Progenitor cell of endocrine pancreas (in vitro differentiated cells): Measurements from ENCODE around the gene CCDC157. TPM values are rescaled to one million over a fixed set of nuclear protein-coding genes. Genes with fewer than 3 reads are reported as not detected.

Source experiments
- DNase-seq: peaks from one replicate; pipeline ENCODE4 v3.0.0; 2021; ENCODE audit warnings: low spot score; ENCODE audit not compliant: unreplicated experiment
- H3K27ac Mint-ChIP-seq: 2 replicates; pipeline ENCODE4 v1.8.0; 2021; ENCODE audit warnings: mild to moderate bottlenecking, moderate library complexity, mixed read lengths
- H3K27me3 Mint-ChIP-seq: 2 replicates; pipeline ENCODE4 v1.8.0; 2021; ENCODE audit warnings: mixed read lengths
- H3K36me3 Mint-ChIP-seq: 2 replicates; pipeline ENCODE4 v1.8.0; 2022; ENCODE audit warnings: mixed read lengths; ENCODE audit not compliant: insufficient read depth
- H3K4me1 Mint-ChIP-seq: 2 replicates; pipeline ENCODE4 v1.8.0; 2021; ENCODE audit warnings: low read depth, mixed read lengths
- H3K4me3 Mint-ChIP-seq: 2 replicates; pipeline ENCODE4 v1.8.0; 2021; ENCODE audit warnings: low read depth, mild to moderate bottlenecking, moderate library complexity, mixed read lengths
- H3K9me3 Mint-ChIP-seq: 2 replicates; pipeline ENCODE4 v1.8.0; 2021; ENCODE audit warnings: low read depth, mixed read lengths
- total RNA-seq: library from RNA; stranded (reverse); gene quantifications from 2 replicates; pipeline ENCODE4 v1.2.1, GENCODE V29; 2021
- TF ChIP-seq, protein P1 (sequence below): fragments of 200-600 bp; sonication (generic); IDR thresholded peaks from one replicate; pipeline ENCODE4 v1.5.0; 2021; ENCODE audit warnings: antibody characterized with exemption, mild to moderate bottlenecking; ENCODE audit not compliant: unreplicated experiment

CCDC157 gene
- total RNA-seq, 1 donor from 2014 or later, result 13.5 TPM

GRCh38 chr22:30326706-30327362, 30.0 kb upstream of the CCDC157 start, which contains the start of gene TBC1D10A:
Gene TBC1D10A (minus strand): TSS chr22:30326941. CDS start chr22:30326881, 60 bp downstream.
- Mint-ChIP-seq H3K27me3 (no peaks in the 10 kb centered on the region), H3K36me3 (peaks cover 3% of the 10 kb centered on the region), H3K27ac (peak within 1 kb of the TSS; percentile 90), H3K9me3 (no peaks in the 10 kb centered on the region), H3K4me3 (peak within 1 kb of the TSS; percentile 79), H3K4me1 (peaks cover 25% of the 10 kb centered on the region)
- DNase-seq, result peak; percentile 93
- TF ChIP-seq, protein P1, sequence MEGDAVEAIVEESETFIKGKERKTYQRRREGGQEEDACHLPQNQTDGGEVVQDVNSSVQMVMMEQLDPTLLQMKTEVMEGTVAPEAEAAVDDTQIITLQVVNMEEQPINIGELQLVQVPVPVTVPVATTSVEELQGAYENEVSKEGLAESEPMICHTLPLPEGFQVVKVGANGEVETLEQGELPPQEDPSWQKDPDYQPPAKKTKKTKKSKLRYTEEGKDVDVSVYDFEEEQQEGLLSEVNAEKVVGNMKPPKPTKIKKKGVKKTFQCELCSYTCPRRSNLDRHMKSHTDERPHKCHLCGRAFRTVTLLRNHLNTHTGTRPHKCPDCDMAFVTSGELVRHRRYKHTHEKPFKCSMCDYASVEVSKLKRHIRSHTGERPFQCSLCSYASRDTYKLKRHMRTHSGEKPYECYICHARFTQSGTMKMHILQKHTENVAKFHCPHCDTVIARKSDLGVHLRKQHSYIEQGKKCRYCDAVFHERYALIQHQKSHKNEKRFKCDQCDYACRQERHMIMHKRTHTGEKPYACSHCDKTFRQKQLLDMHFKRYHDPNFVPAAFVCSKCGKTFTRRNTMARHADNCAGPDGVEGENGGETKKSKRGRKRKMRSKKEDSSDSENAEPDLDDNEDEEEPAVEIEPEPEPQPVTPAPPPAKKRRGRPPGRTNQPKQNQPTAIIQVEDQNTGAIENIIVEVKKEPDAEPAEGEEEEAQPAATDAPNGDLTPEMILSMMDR, result no peak

GRCh38 chr22:30327864-30328345, 28.9 kb upstream of the CCDC157 start:
- H3K27me3 Mint-ChIP-seq, result no peaks in the 10 kb centered on the region
- peaks cover 25% of the 10 kb centered on the region for H3K4me1 Mint-ChIP-seq
- DNase-seq, result no peak
- H3K9me3 Mint-ChIP-seq, result no peaks in the 10 kb centered on the region
- TF ChIP-seq, protein P1, result peak; percentile 29
- H3K36me3 Mint-ChIP-seq, result peaks cover 3% of the 10 kb centered on the region
- peak overlapping the region; percentile 71 for H3K4me3 Mint-ChIP-seq
- peak overlapping the region; percentile 90 for H3K27ac Mint-ChIP-seq

GRCh38 chr22:30328466-30329049, 28.2 kb upstream of the CCDC157 start:
- Mint-ChIP-seq H3K9me3 (no peaks in the 10 kb centered on the region), H3K27me3 (no peaks in the 10 kb centered on the region), H3K4me3 (no peak overlapping the region), H3K4me1 (peaks cover 25% of the 10 kb centered on the region), H3K27ac (peak overlapping the region; percentile 77), H3K36me3 (peaks cover 3% of the 10 kb centered on the region)
- TF ChIP-seq, protein P1, result no peak
- no peak for DNase-seq

GRCh38 chr22:30332551-30332950, 24.3 kb upstream of the CCDC157 start:
- Mint-ChIP-seq H3K9me3 (no peaks in the 10 kb centered on the region), H3K4me1 (peaks cover 7% of the 10 kb centered on the region), H3K27me3 (no peaks in the 10 kb centered on the region), H3K4me3 (no peak overlapping the region), H3K27ac (no peak overlapping the region), H3K36me3 (peaks cover 10% of the 10 kb centered on the region)
- no peak for DNase-seq
- TF ChIP-seq, protein P1, result no peak

- no peak overlapping the region for H3K27ac Mint-ChIP-seq
- peaks cover 2% of the 10 kb centered on the region for H3K4me1 Mint-ChIP-seq
- no peaks in the 10 kb centered on the region for H3K27me3 Mint-ChIP-seq
- no peaks in the 10 kb centered on the region for H3K9me3 Mint-ChIP-seq
- DNase-seq, result no peak
- H3K36me3 Mint-ChIP-seq, result peaks cover 10% of the 10 kb centered on the region
- TF ChIP-seq, protein P1, result no peak
- no peak overlapping the region for H3K4me3 Mint-ChIP-seq
These were observed 23.7 kb upstream of the CCDC157 start for GRCh38 chr22:30332994-30333706.
